ENCODE data around the gene ARSB.
"Not testable (repeated sequence)": the region's sequence is repeated elsewhere in the genome, so short reads cannot be mapped to it uniquely, and the experiment has no call there.

ARSB gene

DNA sequence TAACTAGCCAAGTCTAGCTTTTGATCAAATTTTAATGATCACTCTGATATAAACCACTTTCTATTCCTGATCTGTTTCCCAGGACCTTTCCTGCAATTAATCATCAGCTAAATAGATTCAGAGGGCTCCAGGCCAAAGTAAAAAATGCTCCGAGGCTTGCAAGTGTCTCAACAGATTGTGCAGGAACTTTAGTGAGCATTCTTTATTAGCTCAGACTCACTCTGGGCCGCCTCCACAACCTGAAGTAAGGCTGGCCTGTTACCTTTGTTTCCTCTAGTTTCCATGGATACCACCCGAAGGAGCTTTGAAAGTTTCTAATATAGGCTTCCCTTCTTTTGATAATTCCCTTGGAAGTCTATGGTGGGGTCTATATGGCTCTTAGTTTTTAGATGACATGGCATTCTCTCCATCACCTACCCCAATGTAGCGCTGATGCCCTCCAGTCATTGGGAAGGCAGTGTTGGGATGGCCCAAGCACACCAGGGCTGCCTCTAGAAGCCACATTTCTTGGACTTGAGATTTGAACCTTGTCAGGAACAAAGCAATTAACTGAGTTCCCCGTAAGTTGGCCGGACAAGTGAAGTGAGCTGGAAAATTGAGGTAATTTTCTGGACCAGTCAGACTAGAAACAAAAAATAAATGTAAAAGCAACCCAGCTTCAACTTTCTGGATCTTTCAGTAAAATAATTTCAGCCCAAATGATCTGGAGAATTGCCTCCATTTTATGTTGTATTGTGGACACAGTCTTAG, 238.9 kb downstream of the ARSB start:
- DNase-seq = no peak

DNA sequence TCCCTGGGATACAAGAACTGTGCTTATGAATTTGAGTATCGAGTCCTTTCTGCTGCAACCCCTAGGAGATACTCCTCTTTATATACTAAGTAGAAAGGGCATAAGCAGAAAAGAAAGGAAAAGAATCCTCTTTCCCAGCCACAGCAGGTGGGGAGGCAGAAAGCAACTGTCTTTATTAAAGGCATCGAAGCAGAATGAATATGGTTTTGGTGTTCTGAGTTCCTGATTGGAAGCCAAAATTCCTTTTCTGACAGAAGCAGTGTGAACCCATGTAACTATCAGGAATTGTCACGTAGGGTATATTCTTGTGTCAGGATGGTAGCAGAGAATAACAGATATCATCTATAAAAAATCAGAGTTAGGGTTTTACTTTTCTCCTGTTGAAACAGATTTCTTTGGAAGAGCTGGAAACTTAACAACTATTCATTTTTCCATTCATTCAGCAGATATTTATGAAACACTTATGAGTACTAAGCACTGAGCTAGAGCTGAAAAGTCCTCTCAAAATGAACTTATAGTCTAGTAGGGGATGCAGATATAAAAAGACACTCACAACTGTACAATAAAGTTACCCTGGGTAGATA, 240.1 kb downstream of the ARSB start:
- no peak for DNase-seq

DNA sequence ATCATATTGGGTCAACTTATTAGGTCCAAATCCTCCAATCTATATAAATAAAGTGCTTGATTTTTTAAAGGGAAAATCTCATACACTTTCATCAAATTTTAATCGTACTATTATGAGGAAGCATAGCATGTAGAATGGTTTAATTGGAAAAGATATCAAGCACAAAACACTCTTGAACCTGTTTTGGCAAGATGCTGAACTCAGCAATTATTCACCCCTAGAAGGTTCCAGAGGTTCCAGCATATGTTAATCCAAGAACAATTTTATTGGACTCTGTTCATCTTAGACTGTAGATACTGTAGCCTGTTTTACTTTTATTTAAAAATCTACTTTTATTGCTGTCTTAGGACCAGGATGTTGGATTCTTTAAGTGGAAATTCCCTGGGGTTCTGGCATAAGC, 244.1 kb downstream of the ARSB start:
- DNase-seq = no peak

DNA sequence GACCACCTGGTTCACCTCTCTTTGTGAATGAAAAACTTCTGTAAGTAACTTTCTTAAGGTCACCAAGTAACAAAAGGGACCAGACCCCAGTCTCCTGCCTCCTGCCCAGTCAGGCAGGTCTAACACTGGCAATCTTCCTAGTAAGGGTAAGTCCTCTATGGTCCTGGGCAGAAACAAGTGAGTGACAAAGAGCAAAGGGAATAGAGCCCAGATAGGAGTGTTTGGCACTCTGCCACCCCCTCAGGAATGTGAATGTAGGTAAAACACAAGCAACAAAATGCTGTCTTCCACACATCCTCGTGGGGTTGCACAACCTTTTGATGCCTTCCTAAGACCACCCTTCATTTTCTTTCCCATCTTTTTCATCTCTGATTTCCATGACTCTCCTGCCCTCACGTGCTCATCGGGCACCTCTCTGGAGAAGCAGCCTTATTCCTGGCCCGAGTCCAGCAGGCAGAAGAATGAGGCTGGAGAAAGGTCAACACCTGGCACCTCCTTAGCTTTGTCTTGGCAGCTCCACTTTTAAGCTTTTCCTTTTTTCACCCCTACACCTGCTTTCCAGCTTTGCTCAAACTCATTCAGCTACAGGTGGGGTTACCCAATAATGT, 246.3 kb downstream of the ARSB start:
- no peak for DNase-seq

DNA sequence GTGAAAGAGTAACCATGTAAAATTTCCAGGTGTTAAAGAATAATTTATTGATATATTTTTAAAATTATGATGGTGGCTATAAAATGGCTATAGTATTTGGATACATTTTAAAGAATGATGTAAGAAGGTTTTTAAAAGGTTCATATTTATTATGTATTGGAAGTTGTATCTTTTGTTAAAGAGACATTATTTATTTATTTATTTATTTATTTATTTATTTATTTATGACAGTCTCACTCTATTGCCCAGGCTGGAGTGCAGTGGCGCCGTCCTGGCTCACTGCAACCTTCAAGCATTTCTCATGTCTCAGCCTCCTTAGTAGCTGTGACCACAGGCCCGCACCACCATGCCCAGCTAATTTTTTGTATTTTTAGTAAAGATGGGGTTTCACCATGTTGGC, 247.0 kb downstream of the ARSB start:
- no peak for DNase-seq

DNA sequence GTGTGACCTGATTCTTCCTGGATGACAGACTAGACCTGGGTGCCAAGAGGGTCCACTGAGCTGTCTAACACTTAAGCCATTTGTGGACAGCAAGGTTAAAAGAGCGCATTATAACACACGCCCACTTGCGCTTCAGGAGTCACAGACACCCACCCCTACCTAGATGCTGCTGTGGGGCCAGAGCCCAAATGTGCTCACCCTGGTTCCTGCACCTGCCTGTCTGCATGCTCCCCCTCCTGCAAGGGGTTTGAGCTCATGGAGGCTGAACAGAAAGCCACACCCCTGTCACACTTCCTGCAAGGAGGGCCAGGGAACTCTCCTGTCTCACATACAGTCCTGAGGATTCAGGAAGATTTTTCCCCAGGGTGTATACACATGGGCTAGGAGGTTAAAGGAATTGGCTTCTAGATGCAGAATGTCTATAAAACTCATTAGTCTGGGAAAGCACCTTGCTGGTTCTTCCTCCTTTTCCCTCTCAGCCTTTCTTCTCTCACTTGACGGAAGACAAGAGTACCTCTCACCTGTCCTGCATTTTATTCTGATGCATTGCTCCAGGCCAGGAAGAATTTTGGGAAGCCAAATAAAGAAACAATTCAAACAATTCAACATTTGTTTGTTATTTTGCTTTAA, 249.2 kb downstream of the ARSB start:
- no peak for DNase-seq

DNA sequence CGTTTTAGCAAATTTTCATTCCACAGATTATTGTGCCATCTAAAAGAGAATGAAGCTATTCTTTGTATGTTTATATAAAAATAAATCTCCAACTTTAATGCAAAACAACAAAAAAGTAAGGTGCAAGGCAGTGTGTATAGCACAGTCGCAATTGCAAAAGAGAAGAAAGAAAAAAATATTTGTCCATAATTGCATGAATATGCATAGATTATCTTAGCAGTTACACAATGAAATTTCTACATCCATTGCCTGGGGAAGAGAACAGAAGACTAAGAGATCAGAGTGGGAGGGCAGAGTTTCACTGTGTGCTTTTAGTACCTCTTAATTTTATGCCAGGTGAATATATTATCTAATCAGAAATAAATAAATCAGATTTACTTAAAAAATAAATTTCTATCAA, 250.2 kb downstream of the ARSB start:
- no peak for DNase-seq

DNA sequence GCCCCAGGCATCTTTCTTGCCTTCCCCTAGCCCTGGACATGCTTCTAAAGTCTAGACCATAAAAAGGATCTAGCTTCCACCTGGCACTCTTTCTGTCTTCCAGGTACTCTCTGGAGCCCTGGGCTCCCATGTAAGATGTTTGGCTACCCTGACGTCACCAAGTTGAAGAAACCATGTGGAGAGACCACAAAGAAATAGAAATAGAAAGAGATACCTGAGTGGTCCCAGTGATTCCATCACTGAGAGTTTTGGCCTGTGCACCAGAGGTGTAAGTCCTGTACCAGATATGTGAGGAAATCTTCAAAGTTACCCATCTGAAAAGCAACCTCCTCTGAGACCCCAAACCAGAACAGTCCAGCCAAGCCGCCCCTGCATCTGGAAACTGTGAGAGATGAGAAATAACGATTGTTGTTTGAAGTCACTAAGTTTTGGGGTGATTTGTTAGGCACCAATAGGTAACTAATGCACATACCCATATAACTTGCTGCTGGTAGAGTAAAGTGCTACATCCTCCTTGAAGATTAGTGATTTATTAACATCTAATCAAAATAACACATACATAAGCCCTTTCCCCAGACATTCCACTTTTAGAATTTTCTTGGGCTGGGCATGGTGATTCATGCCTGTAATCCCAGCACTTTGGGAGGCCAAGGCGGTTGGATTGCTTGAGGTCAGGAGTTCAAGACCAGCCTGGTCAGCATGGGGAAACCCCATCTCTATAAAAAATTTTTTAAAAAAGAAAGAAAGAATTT, 250.8 kb downstream of the ARSB start:
- no peak for DNase-seq

DNA sequence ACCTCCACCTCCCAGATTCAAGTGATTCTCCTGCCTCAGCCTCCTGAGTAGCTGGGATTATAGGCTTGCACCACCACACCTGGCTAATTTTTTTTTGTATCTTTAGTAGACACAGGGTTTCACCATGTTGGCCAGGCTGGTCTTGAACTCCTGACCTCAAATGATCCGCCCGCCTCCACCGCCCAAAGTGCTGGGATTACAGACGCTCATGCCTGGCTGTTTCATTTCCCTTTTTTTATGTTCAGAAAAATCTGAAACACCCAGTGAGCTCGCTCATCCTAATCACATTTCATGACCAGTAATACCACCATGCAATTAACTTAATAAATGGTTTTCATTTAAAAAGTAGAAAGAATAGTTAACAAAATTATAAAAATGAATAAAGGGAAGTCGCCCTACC, 252.4 kb downstream of the ARSB start:
- DNase-seq = not testable (repeated sequence)

DNA sequence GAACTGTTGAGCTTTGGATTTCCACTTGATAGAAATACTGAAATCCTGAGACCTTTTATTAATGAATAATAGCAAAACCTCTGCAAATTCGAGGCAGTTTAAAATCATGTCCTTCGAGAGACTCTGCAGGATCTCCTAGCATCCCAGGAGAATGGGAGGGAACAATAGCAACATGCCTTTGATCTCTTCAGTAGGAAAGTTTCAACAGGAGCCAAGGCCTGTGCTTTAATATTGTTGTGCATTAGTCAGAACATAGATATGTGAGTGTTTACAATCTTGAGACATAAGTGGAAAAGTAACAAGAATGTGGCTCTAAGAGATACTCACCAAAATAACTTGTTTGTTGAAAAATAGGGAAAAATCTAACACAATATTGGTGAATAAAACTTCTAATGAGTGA, 253.2 kb downstream of the ARSB start:
- no peak for DNase-seq

DNA sequence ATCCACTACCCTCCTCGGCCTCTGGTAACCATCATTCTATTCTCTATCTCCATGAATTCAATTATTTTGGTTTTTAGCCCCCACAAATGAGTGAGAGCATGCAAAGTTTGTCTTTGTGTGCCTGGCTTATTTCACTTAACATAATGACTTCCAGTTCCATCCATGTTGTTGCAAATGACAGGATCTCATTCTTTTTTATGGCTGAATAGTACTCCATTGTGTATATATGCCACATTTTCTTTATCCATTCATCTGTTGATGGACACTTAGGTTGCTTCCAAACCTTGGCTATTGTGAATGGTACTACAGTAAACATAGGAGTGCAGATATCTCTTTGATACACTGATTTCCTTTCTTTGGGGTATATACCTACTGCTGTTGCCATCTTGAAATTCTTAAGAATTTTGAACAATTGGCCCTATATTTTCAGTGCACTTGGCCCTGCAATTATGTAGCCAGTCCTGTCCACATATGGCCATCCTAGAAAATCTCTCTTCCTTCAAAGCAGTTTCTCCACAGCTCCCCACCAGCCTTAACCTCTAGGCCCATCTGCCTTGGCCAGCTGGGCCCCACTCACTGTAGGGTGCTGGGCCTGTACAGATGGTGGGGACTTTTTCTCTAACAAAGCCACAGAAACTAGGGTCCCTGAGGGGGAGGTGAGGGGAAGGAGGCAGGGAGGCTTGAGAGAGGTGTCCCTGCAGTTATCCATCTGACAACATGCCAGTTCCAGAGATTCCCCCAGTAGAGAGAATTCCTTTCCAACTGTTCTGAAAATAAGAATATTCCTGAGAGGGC, 254.6 kb downstream of the ARSB start:
- DNase-seq = no peak

DNA sequence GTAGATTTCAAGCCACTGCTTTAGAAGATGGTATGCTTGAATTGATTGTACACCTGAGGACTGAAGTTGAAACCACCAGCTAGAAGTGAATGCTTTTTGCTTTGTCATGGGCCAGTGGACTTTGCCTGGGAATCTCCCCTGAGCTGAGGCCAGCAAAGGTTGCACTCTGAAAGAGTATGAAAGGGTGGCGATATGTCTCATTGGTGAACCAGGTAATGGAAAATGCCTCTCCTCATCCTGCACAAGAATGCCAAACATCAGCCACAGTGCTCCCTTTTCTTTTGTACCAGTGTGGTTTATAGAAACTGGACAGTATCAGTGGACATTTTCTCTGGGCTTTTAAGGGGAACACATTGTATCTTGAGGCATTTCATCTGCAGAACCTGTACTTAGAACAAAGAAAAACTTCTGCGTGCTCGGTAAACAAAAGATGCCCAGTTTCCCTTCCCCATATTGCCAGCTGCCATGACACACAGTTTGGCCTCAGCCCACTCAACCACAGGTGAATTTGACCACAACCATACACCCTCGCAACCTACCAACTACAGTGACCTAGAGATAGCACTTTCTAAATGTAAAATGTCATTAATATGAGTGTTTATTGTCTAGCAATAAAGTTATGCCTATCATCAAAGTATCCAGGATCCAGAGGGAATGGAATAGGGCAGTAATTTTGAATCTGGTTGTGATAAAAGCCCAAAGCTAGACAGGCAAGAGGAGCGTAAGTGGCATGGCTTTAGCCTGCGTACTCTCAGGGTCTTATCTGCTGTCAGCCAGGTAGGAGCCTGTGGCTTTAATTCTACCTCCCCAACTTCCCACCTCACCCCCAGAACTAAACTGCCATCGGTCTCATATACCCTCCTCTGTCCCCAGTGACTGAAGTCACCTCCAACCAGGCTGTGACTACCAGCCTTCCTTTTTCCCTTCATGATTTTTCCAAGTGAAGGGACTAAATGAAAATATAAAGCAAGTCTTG, 257.0 kb downstream of the ARSB start:
- no peak for DNase-seq

All from activated CD4-positive, alpha-beta T cell treated with anti-CD3 and anti-CD28 coated beads, Interleukin-2, amount 50 U/mL, for 4 hours (primary cell).